Left cardiac atrium (tissue), 4 donors: Measurements from ENCODE around the gene DENND4B. TPM values are rescaled to one million over a fixed set of nuclear protein-coding genes. Genes with fewer than 3 reads are reported as not detected.
A peak's percentile ranks its signal among the peaks of the same experiment; 100 is the strongest.

Experiments
- ATAC-seq, 2 donors: fragments of 200-7000 bp; cut with Tn5 transposase; one replicate each; pipeline ENCODE4 v1.9.1; 2020; ENCODE audit warnings: mild to moderate bottlenecking in 2 of 2, moderate library complexity in 2 of 2
- DNase-seq: peaks from one replicate; pipeline ENCODE4 v3.0.0-alpha.2; 2020
- intact Hi-C, 2 donors: fragments of 100-400 bp; cut with DNase I; formaldehyde crosslinking; loops; one replicate each; pipeline versions ENCODE4 v1.14.1 to v1.15.1; 2022 to 2023
- total RNA-seq, 2 donors: library from RNA; stranded (reverse); fragmentation: NEBNext Ultra II Directional; extraction: Animal tissue kit (Norgen Biotek cat#: 25700); gene quantifications; one replicate each; pipeline ENCODE4 v1.2.1, GENCODE V29; 2021
- donor health status: DM: no; HTN: yes; CAD: no.
- donor health status: DM: no; HTN: yes; CAD: no; lungs with severe emphysema.
- donor health status: DM: yes; HTN: yes; CAD: no.
- donor health status: Dilated cardiomyopathy.

The DENND4B gene
- total RNA-seq, 2 donors from 2014 or later: 41.5 to 49.5 TPM

- intact Hi-C loops: no loop called here
- peak; percentile 90 to 91 for ATAC-seq
- peak; percentile 100 for DNase-seq
Measured at GRCh38 chr1:153958111-153958960, 11.8 kb upstream of the DENND4B start, which contains the start of gene CRTC2. Gene CRTC2, minus strand, starts transcription at chr1:153958612. Its CDS starts 115 bp downstream, at chr1:153958497.

- ATAC-seq (peak; percentile 1), DNase-seq (no peak)
- intact Hi-C loops: no loop called here
Measured at GRCh38 chr1:153957744-153958110, 11.2 kb upstream of the DENND4B start.

- DNase-seq: no peak
- no peak for ATAC-seq
- intact Hi-C loops: no loop called here
Measured at GRCh38 chr1:153956997-153957715, 10.6 kb upstream of the DENND4B start.

GRCh38 chr1:153954826-153955225, 8.3 kb upstream of the DENND4B start:
- ATAC-seq (no peak), DNase-seq (no peak)
- intact Hi-C loops: no loop called here

- ATAC-seq (no peak), DNase-seq (no peak)
- intact Hi-C loops: no loop called here
Measured at GRCh38 chr1:153953859-153954365, 7.4 kb upstream of the DENND4B start.

- DNase-seq (no peak), ATAC-seq (no peak)
- intact Hi-C loops: no loop called here
Measured at GRCh38 chr1:153951801-153952200, 5.3 kb upstream of the DENND4B start.

- no peak for DNase-seq
Measured at GRCh38 chr1:153951183-153951582, 4.7 kb upstream of the DENND4B start.

GRCh38 chr1:153945795-153946621, 510 bp downstream of the DENND4B start:
- intact Hi-C loops: loop anchor here in 1 of 2 donors (10.0 kb wide), 1 partner anchor 151 kb away; no protein-coding TSS in a partner anchor
- ATAC-seq (peak; percentile 84 to 89), DNase-seq (peak; percentile 92)

More at GRCh38 chr1:153951183-153951582, 4.7 kb upstream of the DENND4B start:
- no peak for ATAC-seq
- intact Hi-C loops: no loop called here

- DNase-seq (peak; percentile 69), ATAC-seq (peak; percentile 23 to 45)
- intact Hi-C loops: loop anchor here in 1 of 2 donors (10.0 kb wide), 1 partner anchor 150 kb away; no protein-coding TSS in a partner anchor
Measured at GRCh38 chr1:153945131-153945794, 1.3 kb downstream of the DENND4B start.

- ATAC-seq (no peak), DNase-seq (no peak)
- intact Hi-C loops: loop anchor here in 1 of 2 donors (10.0 kb wide), 1 partner anchor 150 kb away; no protein-coding TSS in a partner anchor
Measured at GRCh38 chr1:153944827-153945117, 1.7 kb downstream of the DENND4B start.

GRCh38 chr1:153944005-153944826, 2.3 kb downstream of the DENND4B start:
- intact Hi-C loops: loop anchor here in 1 of 2 donors (10.0 kb wide), 1 partner anchor 149 kb away; no protein-coding TSS in a partner anchor
- ATAC-seq (no peak), DNase-seq (no peak)

GRCh38 chr1:153942766-153943549, 3.6 kb downstream of the DENND4B start:
- intact Hi-C loops: loop anchor here in 1 of 2 donors (10.0 kb wide), 1 partner anchor 148 kb away; no protein-coding TSS in a partner anchor
- ATAC-seq: no peak

GRCh38 chr1:153941826-153942725, 4.4 kb downstream of the DENND4B start:
- intact Hi-C loops: loop anchor here in 1 of 2 donors (10.0 kb wide), 1 partner anchor 147 kb away; no protein-coding TSS in a partner anchor

More at GRCh38 chr1:153942766-153943549, 3.6 kb downstream of the DENND4B start:
- no peak for DNase-seq

GRCh38 chr1:153940756-153941155, 5.8 kb downstream of the DENND4B start:
- intact Hi-C loops: loop anchor here in 1 of 2 donors (10.0 kb wide), 1 partner anchor 146 kb away; no protein-coding TSS in a partner anchor
- DNase-seq: no peak
- no peak for ATAC-seq

More at GRCh38 chr1:153941826-153942725, 4.4 kb downstream of the DENND4B start:
- DNase-seq: no peak
- ATAC-seq: no peak

- DNase-seq (no peak), ATAC-seq (no peak)
- intact Hi-C loops: no loop called here
Measured at GRCh38 chr1:153939476-153939875, 7.0 kb downstream of the DENND4B start.

GRCh38 chr1:153938996-153939395, 7.5 kb downstream of the DENND4B start:
- intact Hi-C loops: no loop called here
- no peak for ATAC-seq
- DNase-seq: no peak
